Stimulated activated CD8-positive, alpha-beta memory T cell treated with anti-CD3 and anti-CD28 coated beads, Interleukin-15, amount 100 ng/mL, for 1 hour (primary cell): ENCODE measurements around the gene CD3E.

ENCODE experiments used
- DNase-seq: peaks from one replicate; pipeline ENCODE4 v3.0.0-alpha.2; 2020; ENCODE audit warnings: low read depth

The CD3E gene

DNA sequence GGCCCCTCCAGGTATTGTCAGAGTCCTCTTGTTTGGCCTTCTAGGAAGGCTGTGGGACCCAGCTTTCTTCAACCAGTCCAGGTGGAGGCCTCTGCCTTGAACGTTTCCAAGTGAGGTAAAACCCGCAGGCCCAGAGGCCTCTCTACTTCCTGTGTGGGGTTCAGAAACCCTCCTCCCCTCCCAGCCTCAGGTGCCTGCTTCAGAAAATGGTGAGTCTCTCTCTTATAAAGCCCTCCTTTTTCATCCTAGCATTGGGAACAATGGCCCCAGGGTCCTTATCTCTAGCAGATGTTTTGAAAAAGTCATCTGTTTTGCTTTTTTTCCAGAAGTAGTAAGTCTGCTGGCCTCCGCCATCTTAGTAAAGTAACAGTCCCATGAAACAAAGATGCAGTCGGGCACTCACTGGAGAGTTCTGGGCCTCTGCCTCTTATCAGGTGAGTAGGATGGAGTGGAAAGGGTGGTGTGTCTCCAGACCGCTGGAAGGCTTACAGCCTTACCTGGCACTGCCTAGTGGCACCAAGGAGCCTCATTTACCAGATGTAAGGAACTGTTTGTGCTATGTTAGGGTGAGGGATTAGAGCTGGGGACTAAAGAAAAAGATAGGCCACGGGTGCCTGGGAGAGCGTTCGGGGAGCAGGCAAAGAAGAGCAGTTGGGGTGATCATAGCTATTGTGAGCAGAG lies at the start of gene CD3E:
CD3E (plus strand) TSS at position 163 of the 681 bp plus-strand sequence; CDS start at position 386, 223 bp downstream.
- DNase-seq = no peak

DNA sequence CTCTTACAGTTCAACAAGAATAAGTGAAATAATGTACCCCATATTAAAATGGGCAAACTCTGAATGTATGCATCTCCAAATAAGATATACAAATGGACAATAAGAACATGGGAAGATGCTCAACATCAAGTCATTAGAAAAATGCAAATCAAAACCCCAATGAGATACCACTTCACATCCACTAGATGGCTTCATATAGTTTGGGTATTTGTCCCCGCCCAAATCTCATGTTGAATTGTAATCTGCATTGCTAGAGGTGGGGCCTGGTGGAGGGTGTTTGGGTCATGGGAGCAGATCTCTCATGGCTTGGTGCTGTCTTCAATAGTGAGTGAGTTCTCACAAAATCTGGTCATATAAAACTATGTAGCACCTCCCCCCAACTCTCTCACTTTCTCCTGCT lies 46.1 kb upstream of the CD3E start:
- no peak for DNase-seq

DNA sequence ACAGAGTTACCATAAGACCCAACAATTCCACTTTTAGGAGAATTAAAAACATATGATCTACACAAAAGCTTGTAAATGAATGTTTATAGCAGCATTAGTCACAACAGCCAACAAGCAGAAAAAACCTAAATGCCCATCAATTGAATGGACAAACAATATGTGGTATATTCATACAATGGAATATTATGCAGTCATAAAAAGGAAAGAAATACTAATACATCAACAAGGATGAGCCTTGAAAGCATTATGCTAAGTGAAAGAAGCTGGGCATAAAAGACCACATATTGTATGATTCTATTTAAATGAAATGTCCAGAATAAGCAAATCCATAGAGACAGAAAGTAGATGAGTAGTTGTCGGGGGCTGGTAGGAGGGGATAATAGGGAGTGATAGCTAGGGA lies 45.4 kb upstream of the CD3E start:
- no peak for DNase-seq

DNA sequence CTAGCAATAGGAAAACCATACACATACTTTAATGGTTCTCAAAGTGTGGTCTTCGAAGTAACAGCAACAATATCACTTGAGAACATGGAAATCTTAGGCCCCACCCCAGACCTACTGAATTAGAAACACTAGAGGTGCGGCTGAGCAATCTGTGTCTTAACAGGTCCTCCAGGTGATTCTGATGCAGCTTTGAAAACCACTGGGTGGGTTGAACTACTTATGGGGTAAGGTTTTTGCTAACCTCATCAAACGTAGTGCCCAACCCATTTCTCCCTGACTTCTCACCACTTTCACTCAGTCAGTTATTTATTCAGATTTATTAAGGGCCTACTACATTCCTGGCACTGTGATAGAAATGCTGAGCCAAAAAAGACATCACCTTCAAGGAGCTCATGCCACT lies 44.2 kb upstream of the CD3E start:
- DNase-seq = no peak

DNA sequence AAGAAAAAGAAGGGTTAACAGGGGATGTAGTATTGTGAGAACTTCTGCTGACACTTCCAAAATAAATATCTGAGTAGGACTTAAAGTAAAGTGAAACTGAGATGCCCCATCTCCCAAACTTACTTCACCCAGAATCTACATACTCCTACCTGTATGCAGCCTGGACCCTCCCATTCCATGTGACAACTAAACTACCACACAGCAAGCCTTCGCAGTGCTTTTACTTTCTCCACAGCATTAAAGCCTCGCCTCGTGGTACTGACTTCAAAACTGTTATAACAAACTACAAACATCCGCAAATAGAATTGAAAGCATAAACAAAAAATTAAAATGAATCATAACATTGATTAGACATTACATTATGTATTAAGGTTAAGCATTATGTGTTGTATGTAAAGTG lies 41.4 kb upstream of the CD3E start:
- DNase-seq = no peak

DNA sequence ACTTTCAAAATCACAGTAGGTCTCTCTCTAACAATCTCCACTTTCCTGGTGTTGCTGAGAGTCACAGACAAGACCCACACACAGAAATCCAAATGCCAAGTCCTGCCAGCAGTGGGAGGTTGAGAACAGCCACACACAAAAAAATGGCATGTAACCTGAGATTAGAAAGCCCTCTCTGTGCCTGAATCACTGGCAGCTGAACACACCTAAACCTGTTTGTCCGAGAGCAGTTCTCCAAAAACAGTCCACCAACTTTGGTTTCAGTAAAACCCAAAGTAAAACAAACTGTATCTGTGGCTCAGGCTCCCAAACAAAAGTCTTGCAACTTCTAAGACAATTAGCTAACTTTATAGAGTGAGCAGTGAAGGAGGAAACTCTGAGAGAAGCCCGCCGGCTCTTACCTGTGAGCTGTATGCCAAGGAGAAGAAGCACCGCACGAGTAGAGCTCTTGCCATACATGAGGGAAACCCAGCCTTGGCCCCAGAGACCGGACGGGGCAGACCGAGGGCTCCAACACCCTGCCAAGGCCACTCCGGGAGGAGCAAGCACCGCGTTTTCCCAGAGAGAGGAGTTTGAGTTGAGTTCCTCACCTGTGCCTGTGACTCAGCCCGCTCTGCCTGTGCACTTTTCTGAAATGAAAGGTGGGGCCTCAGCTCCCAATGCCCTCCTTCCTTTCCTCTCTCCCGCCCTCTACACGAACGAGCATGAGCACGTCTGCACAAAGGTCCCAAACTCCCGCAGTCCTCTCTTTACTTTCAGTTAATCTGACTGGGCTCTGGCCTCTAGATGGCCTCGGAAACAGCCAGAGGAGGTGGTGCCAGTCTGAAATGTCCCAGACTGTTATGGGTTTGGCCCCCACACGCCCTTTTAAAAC lies 40.6 kb upstream of the CD3E start, which contains the start of gene MPZL2:
MPZL2 (minus strand) TSS at position 603 of the 874 bp plus-strand sequence; CDS start at position 459, 144 bp downstream.
- DNase-seq = no peak

DNA sequence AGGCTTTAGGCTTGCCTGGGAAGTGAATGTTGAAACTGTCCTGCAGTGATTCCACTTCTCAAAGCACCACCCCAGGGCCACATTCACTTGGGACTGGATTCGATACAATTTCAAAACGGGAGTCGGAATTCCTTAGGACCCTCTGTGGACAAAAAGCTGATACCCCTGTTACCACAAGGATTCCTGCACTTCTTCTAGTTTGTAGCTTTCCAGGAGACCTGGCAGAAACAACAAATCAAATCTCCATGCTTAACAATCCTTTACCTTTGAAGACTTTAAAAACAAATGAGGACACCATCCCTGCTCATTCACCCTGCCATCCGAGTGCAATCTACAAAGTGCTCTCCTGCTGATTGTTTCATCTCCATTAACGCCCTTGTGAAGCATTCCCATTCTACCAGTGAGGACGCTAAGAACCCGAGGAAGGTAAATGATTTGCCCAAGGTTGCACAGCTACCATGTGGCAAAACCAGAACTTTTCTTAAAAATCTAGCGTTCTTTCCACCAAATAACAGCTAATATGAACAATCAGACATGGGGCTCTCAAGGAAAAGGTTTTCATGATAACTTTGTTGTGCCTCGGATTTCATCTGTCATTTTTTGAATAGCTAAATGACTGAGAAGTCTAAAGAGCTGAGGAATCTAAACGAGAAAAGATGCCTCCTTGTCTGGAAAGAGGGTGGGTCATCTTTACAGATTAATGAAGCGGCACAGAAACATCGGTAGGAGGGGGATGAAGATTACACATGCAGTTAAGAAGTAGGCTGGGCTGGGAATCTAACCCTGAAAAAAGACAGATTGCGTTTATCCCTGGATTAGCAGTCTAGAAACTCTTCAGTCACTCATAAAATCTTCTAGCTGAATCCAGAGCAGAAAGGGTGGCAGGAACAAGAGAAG lies 39.7 kb upstream of the CD3E start:
- no peak for DNase-seq

DNA sequence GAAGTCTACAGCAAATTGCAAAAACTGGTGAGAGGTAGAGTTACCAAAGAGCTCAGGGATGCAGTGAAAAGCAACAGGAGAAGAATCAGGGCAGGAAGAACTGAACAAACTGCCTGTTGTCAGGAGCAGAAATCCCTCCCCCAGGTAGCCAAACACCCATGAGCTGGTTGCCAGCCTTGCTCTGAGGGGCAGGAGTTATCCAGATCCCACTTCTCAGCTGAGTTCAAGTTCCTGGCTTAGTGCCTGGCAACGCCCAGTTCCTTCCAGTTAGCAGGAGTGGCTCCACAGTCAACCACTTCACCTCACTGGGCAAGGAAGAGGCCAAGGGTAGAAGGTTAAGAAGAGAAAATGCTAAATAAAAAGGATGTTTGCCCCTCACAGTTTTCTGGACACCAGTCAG lies 38.6 kb upstream of the CD3E start:
- no peak for DNase-seq

DNA sequence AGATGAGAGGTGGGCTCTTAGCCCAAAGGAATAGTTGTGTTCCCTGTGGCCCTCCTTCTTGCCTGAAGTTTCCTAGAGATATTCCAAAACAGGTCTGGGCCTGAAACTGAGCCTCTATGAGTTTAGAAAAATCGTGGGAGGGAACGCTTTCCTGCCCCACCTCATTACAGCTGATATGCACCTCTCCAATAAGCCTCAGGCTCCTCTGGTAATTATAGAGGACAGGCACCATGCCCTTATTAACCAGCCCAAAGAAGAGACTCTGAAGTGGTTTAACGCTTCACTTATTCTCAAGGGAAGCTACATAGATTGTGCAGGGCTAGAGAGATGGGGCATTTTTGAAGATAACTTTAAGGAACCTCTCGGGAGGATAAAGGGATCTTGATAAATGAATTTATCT lies 37.0 kb upstream of the CD3E start:
- DNase-seq = no peak

DNA sequence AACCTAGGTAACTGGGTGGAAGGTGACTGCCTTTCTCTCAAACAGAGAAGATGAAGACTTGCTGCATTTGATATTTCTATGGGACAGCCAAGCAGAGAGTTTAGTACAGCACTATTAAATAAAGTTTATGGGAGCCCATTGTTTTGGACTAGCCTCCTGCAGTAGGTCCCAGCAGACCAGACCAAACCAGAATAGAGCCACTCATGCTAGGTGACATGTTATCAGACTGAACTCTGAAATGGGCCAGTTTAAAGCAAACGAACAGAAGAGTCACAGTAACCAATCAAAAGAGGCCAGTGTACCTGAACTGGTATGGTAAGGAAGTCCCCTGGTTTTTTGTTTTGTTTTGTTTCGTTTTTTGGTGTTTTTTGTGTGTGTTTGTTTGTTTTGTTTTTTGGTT lies 32.5 kb upstream of the CD3E start:
- DNase-seq = no peak

DNA sequence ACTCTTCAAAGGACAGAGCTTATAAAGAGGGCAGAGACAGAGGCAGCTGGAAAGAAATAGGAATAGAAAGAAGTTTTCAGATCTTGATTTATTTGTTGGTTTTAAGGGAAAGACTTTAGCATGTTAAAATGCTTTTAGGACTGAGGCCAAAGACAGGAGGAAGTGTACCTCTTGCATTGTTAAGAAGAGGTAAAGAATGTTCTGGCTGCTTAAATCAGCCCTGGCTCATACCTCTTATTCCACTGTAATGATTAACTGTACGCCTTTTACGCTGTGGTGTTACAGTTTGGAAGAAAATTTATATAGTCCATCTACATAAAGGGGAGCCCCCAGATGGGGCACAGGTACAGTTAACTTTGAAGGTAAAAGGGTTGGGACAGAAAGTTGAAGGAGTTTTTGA lies 30.3 kb upstream of the CD3E start:
- DNase-seq = no peak

DNA sequence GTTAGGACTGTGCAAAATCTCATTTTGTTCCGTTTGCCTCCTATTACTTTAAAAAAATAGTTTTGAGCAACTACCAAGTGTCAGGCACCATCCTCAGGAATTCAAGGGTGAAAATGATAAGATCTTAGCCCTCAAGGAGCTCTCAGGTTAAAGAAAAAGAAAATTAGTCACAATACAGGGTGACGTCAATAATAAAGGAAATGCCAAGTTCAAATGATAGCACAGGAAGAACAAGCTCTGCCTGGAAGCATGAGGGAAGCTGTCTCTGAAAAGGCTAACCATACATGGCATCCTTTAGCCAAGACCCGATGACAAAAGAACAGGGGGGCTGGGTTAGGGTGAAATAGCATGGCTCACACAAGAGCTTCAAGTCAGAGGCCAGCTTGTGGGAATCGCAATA lies 29.4 kb upstream of the CD3E start:
- DNase-seq = no peak

DNA sequence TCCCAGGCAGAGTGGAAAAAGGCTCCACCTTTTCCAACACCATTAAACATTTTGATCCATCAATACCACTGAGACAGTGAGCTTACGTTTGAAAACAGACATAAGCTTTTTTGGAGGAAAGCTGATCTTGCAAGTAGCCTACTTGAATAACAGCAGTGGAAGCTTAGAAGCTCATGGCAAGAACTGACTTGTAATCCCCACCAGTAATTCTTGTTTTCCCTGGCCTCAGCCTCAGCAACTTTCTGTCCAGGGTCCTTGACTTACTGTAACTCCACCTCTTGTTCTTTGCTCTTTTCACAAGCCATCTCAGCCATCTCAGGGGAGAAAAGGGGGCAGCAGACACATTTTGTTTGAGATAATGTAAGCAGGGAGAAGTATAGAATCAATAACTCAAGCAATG lies 28.1 kb upstream of the CD3E start:
- no peak for DNase-seq

DNA sequence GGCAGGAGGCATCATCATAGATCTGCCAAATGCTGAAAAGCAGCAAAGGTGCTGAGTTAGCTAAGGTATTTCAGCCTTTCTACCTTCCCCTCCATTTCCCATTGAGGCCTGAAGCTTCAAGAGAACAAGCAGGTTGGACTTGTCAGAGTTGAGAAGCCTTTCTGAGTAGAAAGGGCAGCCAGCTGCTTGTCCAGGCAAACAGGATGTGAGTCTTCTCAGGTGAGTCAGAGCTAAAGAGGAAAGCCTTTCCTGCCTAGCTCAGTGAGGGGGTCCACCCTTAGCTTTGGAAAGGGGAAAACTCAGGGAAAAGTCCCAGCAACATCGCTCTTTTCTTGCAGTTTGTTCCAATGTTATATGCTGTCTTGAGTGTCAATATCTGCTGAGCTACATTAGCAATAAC lies 27.2 kb upstream of the CD3E start:
- no peak for DNase-seq

DNA sequence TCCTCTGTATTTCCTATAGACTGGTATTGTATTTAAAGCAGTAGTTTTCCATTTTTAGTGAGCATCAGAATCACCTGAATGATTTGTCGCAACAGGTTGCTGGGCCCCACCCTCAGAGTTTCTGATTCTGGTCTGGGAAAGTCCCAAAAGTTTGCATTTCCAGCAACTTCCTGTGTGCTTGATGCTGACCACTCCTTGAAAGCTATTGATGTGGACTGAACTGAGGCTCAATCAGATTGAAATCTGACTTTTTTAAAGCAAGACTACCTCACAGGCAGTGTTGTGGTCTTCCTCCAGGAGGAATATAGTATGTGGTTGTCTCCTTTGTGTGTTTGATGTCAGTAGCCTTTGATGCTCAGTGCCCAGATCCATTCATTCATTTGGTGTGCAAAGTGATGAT lies 23.2 kb upstream of the CD3E start:
- DNase-seq = no peak

DNA sequence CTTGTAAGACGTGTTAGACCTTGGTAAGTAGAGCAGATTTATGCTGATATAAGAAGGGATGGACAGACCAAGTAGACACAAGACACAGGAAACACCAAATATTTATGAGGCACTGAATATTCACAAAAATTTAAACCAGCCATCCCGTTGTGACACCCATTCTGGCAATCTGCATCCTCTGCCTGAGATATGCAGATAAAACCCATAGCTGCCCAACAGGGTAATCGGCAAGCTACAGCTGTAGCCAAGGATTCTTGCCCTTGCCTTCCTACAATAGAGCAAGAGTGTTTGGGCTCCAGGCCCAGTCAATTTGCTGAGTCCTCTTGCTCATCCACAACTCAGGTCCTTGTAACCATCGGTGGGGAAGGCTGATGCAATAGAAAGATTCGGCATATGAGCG lies 21.9 kb upstream of the CD3E start:
- no peak for DNase-seq

DNA sequence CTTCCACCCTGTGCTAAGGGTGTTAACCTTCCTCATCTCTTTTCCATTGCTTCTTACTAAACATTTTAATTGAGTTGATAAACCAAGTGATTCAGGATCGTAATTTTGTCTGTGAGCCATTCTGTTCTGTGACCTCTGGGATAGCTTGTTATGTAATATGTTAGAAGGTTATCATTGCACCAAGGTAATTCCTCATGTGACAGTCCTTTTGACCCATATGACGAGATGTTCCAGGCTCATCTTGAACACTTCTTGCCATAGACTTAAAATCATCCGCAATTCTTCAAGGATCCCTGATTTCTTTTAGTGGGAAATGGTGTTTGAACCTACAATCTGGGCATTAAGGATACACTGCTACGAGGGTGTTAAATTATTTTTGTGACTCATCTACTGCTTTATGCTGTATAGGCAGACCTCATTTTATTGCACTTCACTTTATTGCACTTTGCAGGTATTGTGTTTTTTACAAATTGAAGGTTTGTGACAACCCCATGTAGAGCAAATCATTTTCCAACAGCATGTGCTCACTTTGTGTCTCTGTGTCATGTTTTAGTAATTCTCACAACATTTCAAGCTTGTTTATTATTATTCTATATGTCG lies 21.4 kb upstream of the CD3E start:
- no peak for DNase-seq

DNA sequence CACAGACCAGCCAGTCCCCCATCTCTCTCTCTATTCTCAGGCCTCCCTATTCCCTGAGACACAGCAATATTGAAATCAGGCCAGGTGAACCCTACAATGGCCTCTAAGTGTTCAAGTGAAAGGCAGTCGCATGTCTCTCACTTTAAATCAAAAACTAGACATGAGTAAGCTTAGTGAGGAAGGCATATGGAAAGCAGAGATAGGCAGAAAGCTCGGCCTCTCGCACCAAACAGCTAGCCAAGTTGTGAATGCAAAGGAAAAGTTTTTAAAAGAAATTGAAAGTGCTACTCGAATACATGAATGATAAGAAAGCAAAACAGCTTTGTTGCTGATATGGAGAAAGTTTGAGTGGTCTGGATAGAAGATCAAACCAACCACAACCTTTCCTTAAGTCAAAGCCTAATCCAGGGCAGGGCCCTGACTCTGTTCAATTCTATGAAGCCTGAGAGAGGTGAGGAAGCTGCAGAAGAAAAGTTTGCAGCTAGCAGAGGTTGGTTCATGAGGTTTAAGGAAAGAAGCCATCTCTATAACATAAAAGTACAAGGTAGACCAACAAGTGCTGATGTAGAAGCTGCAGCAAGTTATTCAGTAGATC lies 20.7 kb upstream of the CD3E start:
- DNase-seq = no peak

DNA sequence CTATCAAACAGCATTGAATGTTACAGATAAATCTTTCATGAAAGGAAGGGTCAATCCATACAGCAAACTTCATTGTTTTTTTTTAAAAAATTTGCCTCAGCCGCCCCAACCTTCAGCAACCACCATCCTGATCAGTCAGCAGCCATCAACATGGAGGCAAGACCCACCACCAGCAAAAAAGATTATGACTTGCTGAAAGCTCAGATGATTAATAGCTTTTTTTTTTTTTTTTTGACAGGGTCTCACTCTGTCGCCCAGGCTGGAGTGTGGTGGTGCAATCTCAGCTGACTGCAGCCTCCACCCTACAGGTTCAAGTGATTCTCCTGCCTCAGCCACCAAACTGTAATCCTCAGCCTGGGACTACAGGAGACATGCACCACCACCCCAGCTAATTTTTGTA lies 18.0 kb upstream of the CD3E start:
- no peak for DNase-seq

DNA sequence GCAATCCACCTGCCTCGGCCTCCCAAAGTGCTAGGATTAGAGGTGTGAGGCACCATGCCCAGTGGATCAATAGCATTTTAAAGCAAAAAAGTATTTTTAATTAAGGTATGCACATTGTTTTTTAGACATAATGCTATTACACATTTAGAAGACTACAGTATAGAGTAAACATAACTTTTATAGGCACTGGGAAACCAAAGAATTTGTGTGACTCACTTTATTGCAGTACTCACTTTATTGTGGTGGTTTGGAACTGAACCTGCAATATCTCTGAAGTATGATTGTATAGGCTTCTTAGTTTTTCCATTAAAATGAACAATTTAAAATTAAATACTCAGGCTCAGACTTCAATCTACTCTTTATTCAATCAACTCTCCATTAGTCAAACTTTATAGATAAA lies 17.5 kb upstream of the CD3E start:
- DNase-seq = no peak

DNA sequence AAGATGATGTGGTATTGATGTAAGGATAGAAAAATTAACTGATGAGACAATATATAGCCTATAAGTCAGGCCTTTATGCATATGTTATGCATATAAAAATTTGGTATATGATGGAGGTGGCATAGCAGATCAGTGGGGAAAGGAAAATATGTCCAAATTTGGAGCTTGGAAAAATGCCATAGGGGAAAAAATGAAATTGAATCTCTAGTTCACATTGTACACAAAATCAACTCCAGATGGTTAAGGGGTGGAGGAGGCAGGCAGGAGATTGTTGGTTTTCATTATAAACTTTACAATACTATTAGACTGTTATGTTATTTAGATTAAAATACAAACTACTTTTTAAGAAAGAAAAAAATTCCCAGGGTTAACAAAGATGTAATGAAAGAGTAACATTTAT lies 15.1 kb upstream of the CD3E start:
- DNase-seq = no peak

DNA sequence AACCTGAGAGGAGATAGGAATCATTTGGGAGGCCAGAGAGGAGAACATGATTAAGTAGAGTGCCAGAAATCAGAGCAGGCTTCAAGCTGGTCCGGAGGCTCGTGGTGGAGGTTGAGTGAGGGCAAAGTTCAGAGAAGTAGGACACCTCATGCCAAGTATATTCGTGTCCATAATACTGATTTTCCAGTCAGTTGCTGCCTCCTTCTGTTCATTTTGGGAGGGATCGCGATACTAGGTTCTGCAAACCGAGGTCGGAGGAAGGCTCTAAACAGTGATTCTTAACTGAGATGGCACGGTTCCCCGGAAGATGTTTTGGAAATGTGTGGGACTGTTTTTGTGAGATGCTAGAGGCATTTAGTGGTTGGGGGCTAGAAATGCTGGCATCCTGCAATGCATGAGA lies 13.6 kb upstream of the CD3E start:
- no peak for DNase-seq
